Hematopoietic multipotent progenitor cell treated with erythropoietin and hydrocortisone succinate and interleukin-3 and kit ligand, for 17 days (in vitro differentiated cells): ENCODE measurements around the gene ARMC3.
"Not testable (repeated sequence)": the region's sequence is repeated elsewhere in the genome, so short reads cannot be mapped to it uniquely, and the experiment has no call there.

ENCODE experiments used
- DNase-seq: peaks from one replicate; pipeline ENCODE4 v3.0.0-alpha.2; 2015; ENCODE audit warnings: low spot score

Gene ARMC3

GRCh38 chr10:23047201-23048050, 119.6 kb downstream of the ARMC3 start:
- no peak for DNase-seq

GRCh38 chr10:23048191-23048590, 120.3 kb downstream of the ARMC3 start:
- DNase-seq = no peak

GRCh38 chr10:23051278-23051677, 123.4 kb downstream of the ARMC3 start:
- no peak for DNase-seq

DNA sequence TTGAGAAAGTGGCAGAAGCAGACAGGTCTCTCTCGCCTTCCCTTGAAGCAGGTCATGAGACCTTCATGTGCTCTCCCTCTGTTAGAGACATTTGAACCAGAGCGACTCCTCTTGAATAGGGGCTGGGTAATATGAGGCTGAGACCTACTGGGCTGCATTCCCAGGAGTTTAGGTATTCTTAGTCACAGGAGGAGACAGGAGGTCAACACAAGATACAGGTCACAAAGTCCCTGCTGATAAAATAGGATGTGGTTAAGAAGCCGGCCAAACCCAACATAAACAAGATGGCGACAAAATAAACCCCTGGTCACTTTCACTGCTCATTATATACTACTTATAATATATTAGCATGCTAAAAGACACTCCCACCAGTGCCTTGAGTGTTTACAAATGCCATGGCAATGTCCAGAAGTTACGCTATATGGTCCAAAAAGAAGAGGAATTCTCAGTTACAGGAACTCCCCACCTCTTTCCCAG, 124.0 kb downstream of the ARMC3 start:
- DNase-seq = no peak

DNA sequence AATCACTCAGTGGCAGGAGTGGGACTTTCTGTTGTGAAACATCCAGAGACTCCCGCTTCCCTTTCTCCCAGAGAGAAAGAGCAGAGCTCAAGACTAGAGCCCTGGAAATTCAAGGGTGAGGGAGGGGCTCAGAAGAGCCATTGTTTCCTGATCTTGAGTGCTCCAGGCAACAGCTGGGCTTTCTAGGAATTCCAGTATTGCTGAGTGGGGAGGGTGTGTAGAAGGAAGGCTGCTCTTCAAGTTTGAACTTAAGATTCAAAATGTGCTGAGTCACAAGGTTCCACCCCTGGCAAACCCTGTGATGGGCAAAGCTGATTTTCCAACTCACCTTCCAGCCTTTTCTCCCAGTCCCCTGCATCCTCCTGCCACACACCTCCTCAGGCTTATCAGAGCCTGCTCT, 125.2 kb downstream of the ARMC3 start:
- DNase-seq = no peak

- no peak for DNase-seq
Observed at GRCh38 chr10:23055424-23056185, 127.8 kb downstream of the ARMC3 start.

GRCh38 chr10:23056186-23056579, 128.3 kb downstream of the ARMC3 start:
- DNase-seq = no peak

GRCh38 chr10:23058366-23058765, 130.5 kb downstream of the ARMC3 start:
- no peak for DNase-seq

DNA sequence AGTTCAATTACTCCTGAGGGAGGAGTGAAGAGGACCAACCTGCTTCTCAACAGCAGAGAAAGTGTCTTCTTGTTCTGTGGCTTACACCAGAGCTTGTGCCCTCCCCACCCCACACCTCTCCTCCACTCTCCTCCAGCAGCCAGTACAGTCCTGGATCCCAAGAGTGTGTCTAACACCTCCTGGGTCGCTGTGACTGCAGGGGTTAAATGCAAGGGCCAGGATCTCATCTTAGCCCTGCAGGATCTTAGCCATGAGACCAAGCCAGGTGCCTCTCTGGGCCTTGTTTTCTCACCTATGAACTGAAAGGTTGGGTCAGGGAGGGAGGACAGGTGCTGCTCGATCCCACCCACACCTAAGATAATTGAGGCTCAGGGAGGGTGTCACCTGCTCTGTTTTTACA, 133.1 kb downstream of the ARMC3 start:
- DNase-seq = no peak

DNA sequence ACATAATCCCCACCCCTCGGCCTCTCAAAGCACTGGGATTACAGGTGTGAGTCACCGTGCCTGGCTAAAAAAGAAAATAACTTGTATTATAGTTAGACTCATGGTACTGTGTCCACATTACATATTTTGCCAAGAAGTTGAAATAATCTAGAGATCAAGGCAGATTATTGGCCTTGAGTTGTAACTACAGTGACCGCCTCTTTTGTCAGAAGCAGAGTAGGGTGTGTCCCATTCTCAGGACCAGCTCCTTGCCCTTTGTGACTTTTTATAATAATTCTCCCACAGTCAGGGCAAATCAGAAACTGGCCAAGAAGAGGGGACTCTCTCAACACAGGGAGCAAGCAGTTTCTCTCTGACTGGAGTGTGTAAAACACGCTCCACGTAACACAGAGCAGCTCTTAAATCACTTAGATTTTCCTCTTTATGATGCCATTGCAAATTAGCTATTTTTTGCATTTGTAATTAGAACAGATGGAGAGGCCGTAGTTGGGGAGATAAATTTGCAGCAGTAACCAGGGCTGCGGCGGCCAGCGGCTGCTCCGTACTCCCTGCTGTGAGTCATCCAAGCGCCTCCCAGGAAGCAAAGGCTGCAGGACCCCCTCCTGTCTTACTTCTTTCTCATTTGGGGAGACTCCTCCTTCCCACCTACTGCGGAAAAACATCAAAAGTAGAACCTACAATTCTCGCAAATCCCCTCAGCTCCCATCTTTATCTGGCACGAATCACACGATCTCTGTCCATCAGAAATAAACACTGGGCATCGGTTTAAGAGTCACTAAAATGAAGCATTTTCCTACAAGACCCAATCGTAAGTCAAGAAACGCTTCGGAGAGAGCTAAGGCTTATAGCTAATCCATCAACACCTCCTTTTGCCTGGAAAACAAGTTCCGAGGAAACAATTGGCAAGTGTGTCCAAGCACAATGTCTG, 135.5 kb downstream of the ARMC3 start:
- DNase-seq = no peak

DNA sequence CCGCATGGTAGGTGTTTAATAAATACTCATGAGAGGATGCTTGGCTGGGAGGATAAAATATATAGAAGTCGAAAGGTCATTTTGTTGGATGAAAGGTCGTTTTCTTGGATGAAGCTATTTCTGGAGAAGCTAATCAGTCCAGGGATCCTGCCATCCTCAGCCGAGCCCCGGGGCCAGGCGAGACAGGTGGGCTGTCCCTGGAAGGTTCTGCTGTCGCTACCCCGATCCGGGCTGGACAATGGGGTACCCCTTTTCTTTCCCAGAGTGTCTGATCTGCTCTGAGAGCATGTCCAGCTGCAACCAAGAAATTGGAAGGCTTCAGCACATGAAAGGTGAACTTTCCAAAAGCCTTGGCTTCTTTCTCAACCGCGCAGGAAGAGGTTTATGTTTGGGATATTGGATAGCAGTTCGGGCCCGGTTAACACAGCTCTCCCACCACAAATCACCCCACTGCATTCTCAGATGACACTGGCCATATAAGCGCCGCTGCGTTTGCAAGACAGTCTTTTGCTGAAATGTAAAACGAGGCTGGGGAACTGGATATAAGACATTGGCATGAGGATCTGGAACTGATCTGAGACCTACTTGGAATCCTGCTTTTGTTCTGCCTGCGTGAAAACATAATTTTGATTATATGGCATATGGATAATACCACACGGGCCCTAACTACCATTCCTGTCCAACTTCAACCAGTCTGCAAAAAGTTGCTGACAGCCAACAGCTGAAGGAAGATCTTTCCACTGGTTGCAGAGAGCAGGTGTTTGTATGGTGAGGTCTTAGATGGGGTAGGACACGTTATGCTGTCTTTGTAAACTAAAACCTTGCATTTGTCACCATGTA, 136.3 kb downstream of the ARMC3 start:
- no peak for DNase-seq

GRCh38 chr10:23064813-23065114, 136.9 kb downstream of the ARMC3 start:
- DNase-seq = not testable (repeated sequence)

DNA sequence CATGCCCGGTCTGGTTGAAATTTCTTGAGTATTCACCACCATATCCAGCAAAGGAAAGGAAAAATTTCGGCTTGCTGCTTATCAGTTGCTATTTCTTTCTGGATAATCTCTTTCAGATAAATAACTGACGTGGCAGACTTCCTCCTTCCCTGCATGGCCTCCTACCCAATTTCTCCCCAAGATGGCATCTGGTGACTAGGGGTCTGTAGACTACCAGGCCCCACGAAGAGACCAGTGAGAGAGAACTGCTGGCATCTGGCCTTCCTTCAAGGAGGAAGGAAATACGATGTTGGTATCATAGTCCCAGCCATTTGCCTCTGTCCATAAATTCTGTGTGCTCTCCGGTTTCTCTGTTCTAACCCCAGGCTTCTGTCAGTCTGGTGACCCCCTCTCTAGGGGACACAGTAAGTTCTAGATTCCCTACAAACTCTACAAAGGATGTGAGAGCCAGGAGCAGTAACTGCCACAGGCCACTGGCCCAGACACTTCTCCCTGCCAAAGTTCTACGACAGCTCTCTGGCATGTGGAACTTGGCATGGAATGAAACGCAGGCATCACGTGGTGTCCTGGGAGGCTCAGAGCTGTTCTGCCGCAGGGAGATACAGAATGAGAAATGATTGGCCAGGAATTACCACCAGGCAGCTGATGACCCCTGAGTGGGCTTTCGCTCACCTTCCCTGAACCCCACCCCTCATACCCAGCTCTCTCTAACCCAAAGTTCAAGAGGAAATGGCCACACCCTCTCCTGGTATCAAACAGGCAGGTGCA, 137.5 kb downstream of the ARMC3 start:
- no peak for DNase-seq

DNA sequence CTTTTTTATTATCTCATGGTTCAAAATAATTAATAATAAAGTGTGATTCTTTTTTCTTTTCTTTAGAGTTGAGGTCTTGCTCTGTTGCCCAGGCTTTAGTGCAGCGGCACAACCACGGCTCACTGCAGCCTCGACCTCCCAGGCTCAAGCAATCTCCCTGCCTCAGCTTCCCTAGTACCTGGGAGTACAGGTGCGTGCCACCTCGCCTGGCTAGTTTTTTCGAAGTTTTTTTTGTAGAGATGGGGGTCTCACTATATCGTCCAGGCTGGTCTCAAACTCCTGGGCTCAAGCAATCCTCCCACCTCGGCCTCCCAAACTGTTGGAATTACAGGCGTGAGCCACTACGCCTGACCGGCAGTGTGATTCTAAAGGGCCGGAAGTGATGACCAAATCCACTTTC, 139.5 kb downstream of the ARMC3 start:
- no peak for DNase-seq

- peak; percentile 63 for DNase-seq
Observed at GRCh38 chr10:23067939-23068775, 140.3 kb downstream of the ARMC3 start.

DNA sequence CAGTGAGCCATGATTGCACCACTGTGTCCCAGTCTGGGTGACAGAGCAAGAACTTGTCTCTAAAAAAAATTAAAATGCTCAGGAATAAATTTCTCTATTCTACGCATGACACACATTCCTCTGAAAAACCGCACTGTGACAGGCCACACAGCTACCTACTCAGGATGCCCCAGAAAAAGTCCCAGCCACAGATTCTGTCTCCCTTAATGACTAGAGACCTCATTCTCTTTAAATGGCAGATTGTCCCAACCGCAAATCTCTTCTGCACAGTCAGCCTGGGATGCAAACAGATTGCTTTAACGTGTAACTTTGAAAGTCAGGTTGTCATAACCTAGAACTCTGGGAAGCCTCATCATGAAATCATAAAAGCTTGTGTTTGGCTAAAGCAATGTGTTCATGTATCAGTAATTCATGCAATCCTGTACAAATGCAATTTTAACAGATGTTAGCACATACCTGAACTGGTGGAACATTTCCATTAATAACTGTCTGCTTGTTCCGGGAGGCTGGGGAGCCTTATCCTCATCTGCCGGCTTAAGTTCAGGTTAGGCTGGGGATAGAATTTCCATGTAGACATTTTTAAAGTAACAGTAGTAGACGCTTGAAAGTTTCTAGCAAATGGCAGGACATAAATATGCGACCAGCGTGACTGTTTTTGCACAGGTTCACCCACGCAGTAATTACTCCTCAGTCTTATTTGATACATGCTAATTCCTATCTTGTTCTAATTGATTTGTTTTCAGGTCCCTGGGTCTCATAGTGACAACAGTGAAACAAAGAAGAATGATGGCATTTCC, 141.4 kb downstream of the ARMC3 start:
- DNase-seq = no peak

DNA sequence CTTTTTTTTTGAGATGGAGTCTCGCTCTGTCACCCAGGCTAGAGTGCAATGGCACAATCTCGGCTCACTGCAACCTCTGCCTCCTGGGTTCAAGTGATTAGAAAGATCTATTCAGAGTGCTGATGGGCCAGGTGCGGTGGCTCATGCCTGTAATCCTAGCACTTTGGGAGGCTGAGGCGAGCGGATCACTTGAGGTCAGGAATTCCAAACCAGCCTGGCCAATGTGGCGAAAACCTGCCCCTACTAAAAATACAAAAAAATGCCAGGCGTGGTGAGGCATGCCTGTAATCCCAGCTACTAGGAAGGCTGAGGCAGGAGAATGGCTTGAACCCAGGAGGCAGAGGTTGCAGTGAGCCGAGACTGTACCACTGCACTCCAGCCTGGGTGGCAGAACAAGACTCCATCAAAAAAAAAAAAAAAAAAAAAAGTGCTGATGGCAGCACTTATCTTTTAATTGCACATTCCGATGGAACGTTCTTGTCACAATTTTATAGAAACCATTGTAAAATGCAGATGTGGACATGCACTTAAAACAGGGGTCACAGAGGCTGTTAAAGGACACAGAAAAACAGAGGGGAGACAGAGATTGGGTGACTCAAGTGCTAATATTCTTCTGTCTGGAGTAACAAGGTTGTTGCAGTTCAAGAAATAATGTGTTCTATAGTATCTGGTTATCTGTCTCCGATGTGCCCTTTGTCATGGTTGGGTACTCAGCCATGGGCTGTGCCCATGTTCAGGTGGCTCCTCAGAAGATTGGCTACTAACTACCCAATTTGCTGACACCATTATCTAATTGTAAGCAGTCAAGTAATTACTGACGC, 142.4 kb downstream of the ARMC3 start:
- not testable (repeated sequence) for DNase-seq

DNA sequence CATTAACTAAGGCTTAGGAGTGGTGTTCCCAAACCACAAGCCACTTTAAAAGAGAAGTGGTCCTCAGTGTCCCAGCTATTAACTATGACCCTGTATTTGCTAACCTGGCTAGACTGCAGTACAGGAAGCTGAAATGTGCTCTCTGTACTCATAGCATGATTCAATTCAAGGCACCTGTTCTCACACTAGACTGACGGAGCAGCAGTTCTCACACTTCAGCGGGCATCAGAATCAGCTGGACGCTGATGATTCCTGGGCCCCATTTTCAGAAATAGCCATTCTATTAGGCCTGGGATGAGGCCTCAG, 143.0 kb downstream of the ARMC3 start:
- no peak for DNase-seq
